CD1c-positive myeloid dendritic cell (primary cell): ENCODE measurements around the gene HLA-DRB5.
"Not testable (repeated sequence)": the region's sequence is repeated elsewhere in the genome, so short reads cannot be mapped to it uniquely, and the experiment has no call there.

Experiments used
- DNase-seq: peaks from one replicate; pipeline ENCODE4 v3.0.0-alpha.2; 2016; ENCODE audit errors: extremely low spot score

Gene HLA-DRB5

GRCh38 chr6:32501016-32501415 is 29.1 kb downstream of the HLA-DRB5 start:
- DNase-seq, result no peak

GRCh38 chr6:32492351-32492750 is 37.7 kb downstream of the HLA-DRB5 start:
- no peak for DNase-seq

GRCh38 chr6:32491700-32492099 is 38.4 kb downstream of the HLA-DRB5 start:
- no peak for DNase-seq

GRCh38 chr6:32488083-32488482 is 42.0 kb downstream of the HLA-DRB5 start:
- DNase-seq, result no peak

GRCh38 chr6:32484614-32484998 is 45.5 kb downstream of the HLA-DRB5 start:
- no peak for DNase-seq

- no peak for DNase-seq
These were observed 46.0 kb downstream of the HLA-DRB5 start for GRCh38 chr6:32483968-32484613.

GRCh38 chr6:32475392-32476206 is 54.5 kb downstream of the HLA-DRB5 start:
- DNase-seq, result no peak

GRCh38 chr6:32473376-32474348 is 56.4 kb downstream of the HLA-DRB5 start:
- peak; percentile 80 for DNase-seq

- DNase-seq, result peak; percentile 90
These were observed 57.2 kb downstream of the HLA-DRB5 start for GRCh38 chr6:32472781-32473375.

- not testable (repeated sequence) for DNase-seq
These were observed 62.2 kb downstream of the HLA-DRB5 start for GRCh38 chr6:32467743-32468503.
